ENCODE results near the gene FKBP9.
"Not testable (repeated sequence)": the region's sequence is repeated elsewhere in the genome, so short reads cannot be mapped to it uniquely, and the experiment has no call there.

DNA sequence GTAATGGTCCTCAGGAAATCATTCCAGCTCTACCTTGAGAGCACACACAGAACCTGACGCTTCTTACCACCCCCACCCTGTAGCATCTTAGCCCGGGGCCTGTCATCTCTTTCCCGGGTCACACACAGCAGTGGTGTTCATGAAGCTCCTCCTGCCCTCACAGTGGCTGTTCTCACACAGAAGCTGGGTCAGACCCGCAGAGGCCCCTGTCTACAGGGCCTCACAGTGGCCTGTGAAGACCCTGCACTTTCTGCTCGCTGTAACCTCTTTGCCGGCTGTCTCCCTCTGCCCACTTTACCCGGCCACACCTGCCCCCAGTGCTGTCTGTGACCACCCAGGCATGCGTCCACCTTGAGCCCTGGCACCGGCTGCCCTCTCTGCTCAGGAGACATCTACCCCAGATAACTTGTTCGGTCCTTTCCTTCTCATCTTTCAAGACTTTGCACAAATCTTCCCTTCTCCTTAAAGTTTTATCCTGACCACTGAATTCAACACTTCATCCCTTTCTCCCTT, 46.9 kb downstream of the FKBP9 start:
- TF ChIP-seq, protein P1, sequence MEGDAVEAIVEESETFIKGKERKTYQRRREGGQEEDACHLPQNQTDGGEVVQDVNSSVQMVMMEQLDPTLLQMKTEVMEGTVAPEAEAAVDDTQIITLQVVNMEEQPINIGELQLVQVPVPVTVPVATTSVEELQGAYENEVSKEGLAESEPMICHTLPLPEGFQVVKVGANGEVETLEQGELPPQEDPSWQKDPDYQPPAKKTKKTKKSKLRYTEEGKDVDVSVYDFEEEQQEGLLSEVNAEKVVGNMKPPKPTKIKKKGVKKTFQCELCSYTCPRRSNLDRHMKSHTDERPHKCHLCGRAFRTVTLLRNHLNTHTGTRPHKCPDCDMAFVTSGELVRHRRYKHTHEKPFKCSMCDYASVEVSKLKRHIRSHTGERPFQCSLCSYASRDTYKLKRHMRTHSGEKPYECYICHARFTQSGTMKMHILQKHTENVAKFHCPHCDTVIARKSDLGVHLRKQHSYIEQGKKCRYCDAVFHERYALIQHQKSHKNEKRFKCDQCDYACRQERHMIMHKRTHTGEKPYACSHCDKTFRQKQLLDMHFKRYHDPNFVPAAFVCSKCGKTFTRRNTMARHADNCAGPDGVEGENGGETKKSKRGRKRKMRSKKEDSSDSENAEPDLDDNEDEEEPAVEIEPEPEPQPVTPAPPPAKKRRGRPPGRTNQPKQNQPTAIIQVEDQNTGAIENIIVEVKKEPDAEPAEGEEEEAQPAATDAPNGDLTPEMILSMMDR (conservative IDR thresholded peaks at IDR 0.05; ENCODE audit: low read depth, low read length): not testable (repeated sequence)
- not testable (repeated sequence) for TF ChIP-seq EZH2 (IDR thresholded peaks at IDR 0.05; ENCODE audit: borderline replicate concordance, low read depth, low read length, poor library complexity, severe bottlenecking)
